OCI-LY1 (cell line): ENCODE results near the gene MAP2K7.

Source experiments
- EZH2 ChIP-seq: fragments of 200-600 bp; sonication (generic), shearing (Covaris generic); IDR thresholded peaks from 2 replicates; pipeline ENCODE4 v1.8.0; 2017; ENCODE audit warnings: borderline replicate concordance, mixed run types, mild to moderate bottlenecking, antibody characterized with exemption, low read length, moderate library complexity, mixed read lengths
- TF ChIP-seq, protein P1 (sequence below): fragments of 200-600 bp; sonication (generic), shearing (Covaris generic); IDR thresholded peaks from 2 replicates; pipeline ENCODE4 v1.5.1; 2017; ENCODE audit warnings: mild to moderate bottlenecking, antibody characterized with exemption, low read length, moderate library complexity, mixed read lengths

DNA sequence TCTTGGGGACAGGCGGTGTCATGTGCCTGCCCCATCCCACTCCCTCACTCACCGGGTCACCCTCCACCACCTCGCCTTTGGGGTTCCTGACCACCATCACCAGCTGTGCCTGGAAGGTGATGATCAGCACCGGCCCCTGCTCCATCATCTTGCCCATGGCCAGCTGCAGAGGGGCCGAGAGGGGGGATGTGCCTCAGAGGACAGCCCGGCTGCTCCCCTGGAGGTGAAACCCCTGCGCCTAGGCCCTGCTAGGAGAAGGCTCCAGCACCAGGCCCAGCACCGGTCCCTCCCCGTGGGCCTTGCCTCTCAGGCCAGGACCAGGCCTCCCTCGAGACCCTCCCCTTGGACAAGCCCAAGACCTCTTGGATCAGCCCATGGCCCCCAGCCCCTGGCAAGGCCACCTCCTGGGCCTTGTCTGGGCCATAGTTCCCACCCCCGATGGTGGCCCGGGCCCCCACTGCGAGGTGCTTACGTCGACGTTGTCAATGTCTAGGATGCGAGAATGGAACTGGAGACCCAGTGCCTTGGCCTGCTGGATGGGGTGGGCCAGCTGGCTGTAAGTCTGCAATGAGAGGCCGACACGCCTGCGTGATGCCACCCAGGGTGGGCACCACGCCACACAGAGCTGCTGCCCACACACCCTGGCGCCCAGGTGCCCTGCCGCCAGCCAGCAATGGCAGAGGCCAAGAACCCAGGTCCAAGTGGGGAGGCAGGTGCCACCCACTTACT, 24.1 kb downstream of the MAP2K7 start:
- TF ChIP-seq, protein P1, sequence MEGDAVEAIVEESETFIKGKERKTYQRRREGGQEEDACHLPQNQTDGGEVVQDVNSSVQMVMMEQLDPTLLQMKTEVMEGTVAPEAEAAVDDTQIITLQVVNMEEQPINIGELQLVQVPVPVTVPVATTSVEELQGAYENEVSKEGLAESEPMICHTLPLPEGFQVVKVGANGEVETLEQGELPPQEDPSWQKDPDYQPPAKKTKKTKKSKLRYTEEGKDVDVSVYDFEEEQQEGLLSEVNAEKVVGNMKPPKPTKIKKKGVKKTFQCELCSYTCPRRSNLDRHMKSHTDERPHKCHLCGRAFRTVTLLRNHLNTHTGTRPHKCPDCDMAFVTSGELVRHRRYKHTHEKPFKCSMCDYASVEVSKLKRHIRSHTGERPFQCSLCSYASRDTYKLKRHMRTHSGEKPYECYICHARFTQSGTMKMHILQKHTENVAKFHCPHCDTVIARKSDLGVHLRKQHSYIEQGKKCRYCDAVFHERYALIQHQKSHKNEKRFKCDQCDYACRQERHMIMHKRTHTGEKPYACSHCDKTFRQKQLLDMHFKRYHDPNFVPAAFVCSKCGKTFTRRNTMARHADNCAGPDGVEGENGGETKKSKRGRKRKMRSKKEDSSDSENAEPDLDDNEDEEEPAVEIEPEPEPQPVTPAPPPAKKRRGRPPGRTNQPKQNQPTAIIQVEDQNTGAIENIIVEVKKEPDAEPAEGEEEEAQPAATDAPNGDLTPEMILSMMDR: no peak
- TF ChIP-seq EZH2: no peak
